Dermis microvascular lymphatic vessel endothelial cell (primary cell): ENCODE results near the gene HDAC1. TPM values are rescaled to one million over a fixed set of nuclear protein-coding genes. Genes with fewer than 3 reads are reported as not detected.

Source experiments
- DNase-seq, 2 donors: peaks; one replicate each; pipeline versions ENCODE4 v3.0.0 to v3.0.0-alpha.2; 2010; ENCODE audit warnings: low read depth in 2 of 2
- total RNA-seq: library from RNA; depleted of rRNA; stranded (reverse); fragments of >200 nt; gene quantifications from 2 replicates; pipeline ENCODE4 v1.2.1, GENCODE V29; 2014

The HDAC1 gene
- total RNA-seq, 1 donor from 2014 or later = 116 TPM

DNA sequence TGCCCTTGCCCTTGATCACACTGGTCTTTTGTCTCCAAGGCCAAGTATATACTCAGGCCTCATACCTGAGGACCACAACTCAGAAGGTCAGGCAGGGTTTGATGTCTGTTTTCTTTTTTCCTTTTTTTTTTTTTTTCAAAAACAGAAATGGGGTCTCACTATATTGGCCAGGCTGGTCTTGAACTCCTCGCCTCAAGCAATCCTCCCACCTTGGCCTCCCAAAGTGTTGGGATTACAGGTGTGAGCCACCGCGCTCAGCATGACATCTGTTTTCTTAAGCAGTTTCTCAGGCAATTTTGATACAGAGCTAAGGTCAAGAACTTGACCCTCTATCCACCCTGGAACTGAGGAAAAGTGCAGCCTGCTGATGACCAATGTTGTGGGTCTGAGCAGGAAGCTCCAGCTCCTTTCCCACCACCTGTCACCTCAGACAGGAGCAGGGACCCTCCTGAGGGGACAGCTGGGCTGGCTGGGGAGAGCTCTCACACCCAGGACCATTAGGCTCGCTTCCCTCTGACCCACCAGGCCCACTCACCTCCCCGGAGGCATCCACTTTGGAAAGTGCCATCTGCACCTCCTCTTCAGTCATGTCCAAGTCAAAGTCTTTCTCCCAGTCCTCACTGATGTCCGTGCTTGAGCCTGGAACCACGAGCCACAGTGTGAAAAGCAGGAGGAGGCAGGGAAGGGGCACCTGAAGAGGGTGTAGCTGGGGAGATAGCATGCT is 76.2 kb downstream of the HDAC1 start:
- no peak for DNase-seq

GRCh38 chr1:32372149-32372756 is 80.4 kb downstream of the HDAC1 start:
- no peak for DNase-seq

DNA sequence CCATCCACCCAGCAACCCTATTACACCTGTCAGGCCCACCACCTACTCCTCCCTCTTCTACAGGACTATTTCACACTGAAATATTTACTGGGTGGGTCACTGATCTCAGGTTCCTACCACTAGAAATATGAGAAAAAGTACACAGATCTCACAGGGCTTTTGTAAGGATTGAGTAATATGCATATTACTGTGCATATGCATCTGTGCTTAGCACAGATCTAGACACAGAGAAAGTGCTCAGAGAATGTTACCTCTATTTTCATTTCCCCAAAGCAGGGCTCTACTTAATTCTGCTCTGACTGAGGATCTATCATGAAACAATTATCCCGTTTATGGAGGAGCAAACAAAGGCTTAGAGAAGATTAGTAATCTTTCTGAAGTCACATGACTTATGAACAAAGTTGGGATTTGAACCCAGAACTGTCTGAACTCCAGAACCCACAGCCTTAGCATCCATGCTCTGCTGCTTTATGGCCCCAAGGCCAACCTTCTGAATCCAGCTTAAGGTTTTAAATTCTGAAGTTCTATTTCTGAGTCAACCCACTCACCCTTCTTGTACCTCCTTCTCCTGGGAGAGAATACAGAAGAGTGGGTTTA is 82.2 kb downstream of the HDAC1 start:
- no peak for DNase-seq

DNA sequence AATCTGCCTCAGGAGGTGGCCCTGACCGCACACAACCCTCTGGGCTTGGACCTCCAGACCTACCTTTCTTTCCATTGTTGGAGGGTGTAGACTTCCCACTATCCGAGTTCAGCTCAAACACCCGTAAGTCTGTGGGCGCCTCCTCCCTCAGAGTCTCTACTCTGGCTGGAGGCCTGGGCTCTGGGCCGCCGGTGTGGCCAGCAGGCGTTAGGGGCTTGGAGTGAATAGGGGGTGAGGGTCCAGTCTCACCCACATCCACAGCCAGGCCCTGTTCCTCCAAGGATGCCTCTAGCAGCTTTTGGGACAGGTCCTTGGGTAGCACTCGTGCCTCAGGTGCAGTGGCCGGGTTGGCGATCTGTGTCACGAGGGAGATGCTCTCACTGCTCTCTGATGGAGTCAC is 84.3 kb downstream of the HDAC1 start:
- no peak for DNase-seq

GRCh38 chr1:32377541-32378220 is 85.8 kb downstream of the HDAC1 start:
- DNase-seq = no peak

GRCh38 chr1:32380057-32380456 is 88.2 kb downstream of the HDAC1 start:
- no peak for DNase-seq

Other genes starting within 250 kb of the HDAC1 start
- 9.6 and 12.9 TPM in 2 replicates for gene TMEM39B, start 219.1 kb upstream of the HDAC1 start, total RNA-seq
- gene KPNA6, start 184.0 kb upstream of the HDAC1 start, total RNA-seq = 27.1 and 30.3 TPM in 2 replicates
- gene TXLNA, start 112.4 kb upstream of the HDAC1 start, total RNA-seq = 57.6 and 68.0 TPM in 2 replicates
- 16.1 and 24.4 TPM in 2 replicates for gene CCDC28B, start 91.5 kb upstream of the HDAC1 start, total RNA-seq
- gene IQCC, start 86.4 kb upstream of the HDAC1 start, total RNA-seq = 0.90 and 1.0 TPM in 2 replicates
- gene DCDC2B, start 83.0 kb upstream of the HDAC1 start, total RNA-seq = not detected in 2 replicates
- 8.5 and 11.8 TPM in 2 replicates for gene TMEM234, start 69.7 kb upstream of the HDAC1 start, total RNA-seq
- gene EIF3I, start 69.7 kb upstream of the HDAC1 start, total RNA-seq = 284 and 321 TPM in 2 replicates
- gene FAM167B, start 44.9 kb upstream of the HDAC1 start, total RNA-seq = 0.64 and 1.9 TPM in 2 replicates
- gene LCK, start 40.8 kb upstream of the HDAC1 start, total RNA-seq = under 0.01 TPM in 2 replicates
- gene MARCKSL1, start 44.1 kb downstream of the HDAC1 start, total RNA-seq = 94.7 and 217 TPM in 2 replicates
- gene FAM229A, start 70.4 kb downstream of the HDAC1 start, total RNA-seq = 0.64 and 1.4 TPM in 2 replicates
- gene TSSK3, start 70.5 kb downstream of the HDAC1 start, total RNA-seq = 0.13 and 0.26 TPM in 2 replicates
- gene BSDC1, start 102.4 kb downstream of the HDAC1 start, total RNA-seq = 35.0 and 46.5 TPM in 2 replicates
- gene ZBTB8B, start 173.0 kb downstream of the HDAC1 start, total RNA-seq = under 0.01 TPM in 2 replicates
- gene ZBTB8A, start 247.3 kb downstream of the HDAC1 start, total RNA-seq = 5.5 and 9.1 TPM in 2 replicates